ENCODE results near the gene TRIO. TPM values are rescaled to one million over a fixed set of nuclear protein-coding genes. Genes with fewer than 3 reads are reported as not detected.

The TRIO gene
- total RNA-seq, 1 experiment from 2014 or later: 211 TPM

GRCh38 chr5:14142202-14142826 is 828 bp upstream of the TRIO start:
- peak overlapping the region; percentile 97 for H3K4me2 ChIP-seq (ENCODE audit: low read length)
- peak overlapping the region; percentile 75 for H3K27ac ChIP-seq (ENCODE audit: low read length)
- peak overlapping the region; percentile 86 for H3K9ac ChIP-seq (ENCODE audit: low read length)
- BruUV-seq (replicated peaks): TSS peak; percentile 49
- ChIA-PET CTCF (interaction anchor here (1.5 kb wide), 1 partner anchor 128 kb away, joined by 4 read pairs; no protein-coding TSS in a partner anchor), POLR2A (ENCODE audit: unreplicated experiment) (interaction anchor here (1.0 kb wide), 1 partner anchor 131 kb away, joined by 3 read pairs; no protein-coding TSS in a partner anchor)
- ATAC-seq (no peak), DNase-seq (no peak)
- H3K79me2 ChIP-seq (ENCODE audit: low read length): peaks cover 47% of the 10 kb centered on the region
- no peaks in the 10 kb centered on the region for H3K9me2 ChIP-seq (replicated peaks; ENCODE audit: low read length)
- H3K9me3 ChIP-seq (ENCODE audit: low read length): no peaks in the 10 kb centered on the region
- no peaks in the 10 kb centered on the region for H3K27me3 ChIP-seq (ENCODE audit: low read length)
- peaks cover 21% of the 10 kb centered on the region for H4K20me1 ChIP-seq (ENCODE audit: low read length)
- TF ChIP-seq EZH2phosphoT487 (IDR thresholded peaks at IDR 0.05; ENCODE audit: borderline replicate concordance, low read length): no peak
- no peak for TF ChIP-seq EZH2 (IDR thresholded peaks at IDR 0.05; ENCODE audit: low read length, unreplicated experiment)
- TF ChIP-seq, protein P1, sequence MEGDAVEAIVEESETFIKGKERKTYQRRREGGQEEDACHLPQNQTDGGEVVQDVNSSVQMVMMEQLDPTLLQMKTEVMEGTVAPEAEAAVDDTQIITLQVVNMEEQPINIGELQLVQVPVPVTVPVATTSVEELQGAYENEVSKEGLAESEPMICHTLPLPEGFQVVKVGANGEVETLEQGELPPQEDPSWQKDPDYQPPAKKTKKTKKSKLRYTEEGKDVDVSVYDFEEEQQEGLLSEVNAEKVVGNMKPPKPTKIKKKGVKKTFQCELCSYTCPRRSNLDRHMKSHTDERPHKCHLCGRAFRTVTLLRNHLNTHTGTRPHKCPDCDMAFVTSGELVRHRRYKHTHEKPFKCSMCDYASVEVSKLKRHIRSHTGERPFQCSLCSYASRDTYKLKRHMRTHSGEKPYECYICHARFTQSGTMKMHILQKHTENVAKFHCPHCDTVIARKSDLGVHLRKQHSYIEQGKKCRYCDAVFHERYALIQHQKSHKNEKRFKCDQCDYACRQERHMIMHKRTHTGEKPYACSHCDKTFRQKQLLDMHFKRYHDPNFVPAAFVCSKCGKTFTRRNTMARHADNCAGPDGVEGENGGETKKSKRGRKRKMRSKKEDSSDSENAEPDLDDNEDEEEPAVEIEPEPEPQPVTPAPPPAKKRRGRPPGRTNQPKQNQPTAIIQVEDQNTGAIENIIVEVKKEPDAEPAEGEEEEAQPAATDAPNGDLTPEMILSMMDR (conservative IDR thresholded peaks at IDR 0.05; ENCODE audit: low read depth, low read length): no peak
- H2AFZ ChIP-seq (ENCODE audit: low read length): peak overlapping the region; percentile 83
- no peaks in the 10 kb centered on the region for H3K36me3 ChIP-seq (ENCODE audit: low read depth, low read length)
- intact Hi-C loops (cut with micrococcal nuclease): loop anchor here (2.0 kb wide), 3 partner anchors 34 to 156 kb away; no protein-coding TSS in a partner anchor
- peak overlapping the region; percentile 77 for H3K4me3 ChIP-seq (ENCODE audit: low read length)
- H3K4me1 ChIP-seq (ENCODE audit: insufficient read depth, low read length): peaks cover 21% of the 10 kb centered on the region
- H3F3A ChIP-seq (ENCODE audit: low read length, unreplicated experiment): no peaks in the 10 kb centered on the region

DNA sequence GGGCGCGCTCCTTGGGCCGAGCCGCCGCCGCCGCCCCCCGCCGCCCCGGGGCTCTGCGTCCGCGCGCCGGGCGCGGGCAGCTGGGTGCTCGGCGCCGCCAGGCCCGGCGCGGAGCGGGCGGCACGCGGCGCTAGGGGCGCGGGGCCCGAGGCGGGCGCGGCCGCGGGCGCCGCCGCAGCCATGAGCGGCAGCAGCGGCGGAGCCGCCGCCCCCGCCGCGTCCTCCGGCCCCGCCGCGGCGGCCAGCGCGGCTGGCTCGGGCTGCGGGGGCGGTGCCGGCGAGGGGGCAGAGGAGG is 351 bp downstream of the TRIO start:
- H3K36me3 ChIP-seq (ENCODE audit: low read depth, low read length): peaks cover 2% of the 10 kb centered on the region; the same call in 1 of the 2 replicates
- peaks cover 33% of the 10 kb centered on the region for H4K20me1 ChIP-seq (ENCODE audit: low read length)
- BruUV-seq (replicated peaks): no TSS peak
- H3K27me3 ChIP-seq (ENCODE audit: low read length): no peaks in the 10 kb centered on the region
- CTCF ChIA-PET: interaction anchor here (1.4 to 1.5 kb wide), 2 partner anchors 13 to 127 kb away, joined by 4 to 7 read pairs; no protein-coding TSS in a partner anchor
- peak overlapping the region; percentile 89; the same call in 1 of the 2 replicates for H3K27ac ChIP-seq (ENCODE audit: low read length)
- H3K9me3 ChIP-seq (ENCODE audit: low read length): no peaks in the 10 kb centered on the region
- no peaks in the 10 kb centered on the region for H3K9me2 ChIP-seq (replicated peaks; ENCODE audit: low read length)
- peak overlapping the region; percentile 98; the same call in 1 of the 2 replicates for H3K4me3 ChIP-seq (ENCODE audit: low read length)
- H3K4me1 ChIP-seq (ENCODE audit: insufficient read depth, low read length): peaks cover 33% of the 10 kb centered on the region
- no peak for TF ChIP-seq EZH2phosphoT487 (IDR thresholded peaks at IDR 0.05; ENCODE audit: borderline replicate concordance, low read length)
- TF ChIP-seq EZH2 (IDR thresholded peaks at IDR 0.05; ENCODE audit: low read length, unreplicated experiment): no peak
- TF ChIP-seq, protein P1 (conservative IDR thresholded peaks at IDR 0.05; ENCODE audit: low read depth, low read length): no peak
- ATAC-seq (no peak), DNase-seq (peak; percentile 31)
- H3K79me2 ChIP-seq (ENCODE audit: low read length): peaks cover 59% of the 10 kb centered on the region
- no peak overlapping the region for H2AFZ ChIP-seq (ENCODE audit: low read length)
- intact Hi-C loops (cut with micrococcal nuclease): loop anchor here (1.0 to 2.0 kb wide), 4 partner anchors 35 to 157 kb away; no protein-coding TSS in a partner anchor
- no peak overlapping the region for H3K4me2 ChIP-seq (ENCODE audit: low read length)
- H3K9ac ChIP-seq (ENCODE audit: low read length): peak overlapping the region; percentile 98; the same call in 1 of the 2 replicates
- POLR2A ChIA-PET (ENCODE audit: unreplicated experiment): interaction anchor here (0.6 to 1.0 kb wide), 3 partner anchors 39 to 132 kb away, joined by 3 to 4 read pairs (median 3); no protein-coding TSS in a partner anchor
- H3F3A ChIP-seq (ENCODE audit: low read length, unreplicated experiment): no peaks in the 10 kb centered on the region
